ENCODE measurements around the gene PBX4.

- TF ChIP-seq, protein P1, sequence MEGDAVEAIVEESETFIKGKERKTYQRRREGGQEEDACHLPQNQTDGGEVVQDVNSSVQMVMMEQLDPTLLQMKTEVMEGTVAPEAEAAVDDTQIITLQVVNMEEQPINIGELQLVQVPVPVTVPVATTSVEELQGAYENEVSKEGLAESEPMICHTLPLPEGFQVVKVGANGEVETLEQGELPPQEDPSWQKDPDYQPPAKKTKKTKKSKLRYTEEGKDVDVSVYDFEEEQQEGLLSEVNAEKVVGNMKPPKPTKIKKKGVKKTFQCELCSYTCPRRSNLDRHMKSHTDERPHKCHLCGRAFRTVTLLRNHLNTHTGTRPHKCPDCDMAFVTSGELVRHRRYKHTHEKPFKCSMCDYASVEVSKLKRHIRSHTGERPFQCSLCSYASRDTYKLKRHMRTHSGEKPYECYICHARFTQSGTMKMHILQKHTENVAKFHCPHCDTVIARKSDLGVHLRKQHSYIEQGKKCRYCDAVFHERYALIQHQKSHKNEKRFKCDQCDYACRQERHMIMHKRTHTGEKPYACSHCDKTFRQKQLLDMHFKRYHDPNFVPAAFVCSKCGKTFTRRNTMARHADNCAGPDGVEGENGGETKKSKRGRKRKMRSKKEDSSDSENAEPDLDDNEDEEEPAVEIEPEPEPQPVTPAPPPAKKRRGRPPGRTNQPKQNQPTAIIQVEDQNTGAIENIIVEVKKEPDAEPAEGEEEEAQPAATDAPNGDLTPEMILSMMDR (IDR thresholded peaks at IDR 0.05) = no peak
- no peak for TF ChIP-seq POLR2A (IDR thresholded peaks at IDR 0.05)
Observed at GRCh38 chr19:19535311-19536191, 82.9 kb downstream of the PBX4 start.
